Measurements from ENCODE around the gene MSI1.

Gene MSI1

DNA sequence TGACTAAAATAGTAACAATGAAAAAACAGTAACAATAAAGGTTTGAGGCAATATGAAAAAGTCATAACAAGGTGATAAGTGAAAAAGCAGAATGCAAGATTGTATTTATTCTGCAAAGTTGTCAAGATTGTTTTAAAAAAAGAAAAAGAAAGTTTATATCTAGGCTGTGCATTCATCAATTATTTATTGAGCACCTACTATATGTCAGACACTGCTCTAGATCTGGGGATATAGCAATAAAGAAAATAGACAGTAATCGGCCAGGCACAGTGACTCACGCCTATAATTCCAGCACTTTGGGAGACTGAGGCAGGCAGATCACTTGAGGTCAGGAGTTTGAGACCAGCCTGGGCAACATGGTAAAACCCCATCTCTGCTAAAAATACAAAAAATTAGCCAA, 45.2 kb downstream of the MSI1 start:
- no peak for DNase-seq (ENCODE audit: low spot score)

- DNase-seq (ENCODE audit: low spot score): no peak
Observed at GRCh38 chr12:120321382-120322202, 47.4 kb downstream of the MSI1 start.

DNA sequence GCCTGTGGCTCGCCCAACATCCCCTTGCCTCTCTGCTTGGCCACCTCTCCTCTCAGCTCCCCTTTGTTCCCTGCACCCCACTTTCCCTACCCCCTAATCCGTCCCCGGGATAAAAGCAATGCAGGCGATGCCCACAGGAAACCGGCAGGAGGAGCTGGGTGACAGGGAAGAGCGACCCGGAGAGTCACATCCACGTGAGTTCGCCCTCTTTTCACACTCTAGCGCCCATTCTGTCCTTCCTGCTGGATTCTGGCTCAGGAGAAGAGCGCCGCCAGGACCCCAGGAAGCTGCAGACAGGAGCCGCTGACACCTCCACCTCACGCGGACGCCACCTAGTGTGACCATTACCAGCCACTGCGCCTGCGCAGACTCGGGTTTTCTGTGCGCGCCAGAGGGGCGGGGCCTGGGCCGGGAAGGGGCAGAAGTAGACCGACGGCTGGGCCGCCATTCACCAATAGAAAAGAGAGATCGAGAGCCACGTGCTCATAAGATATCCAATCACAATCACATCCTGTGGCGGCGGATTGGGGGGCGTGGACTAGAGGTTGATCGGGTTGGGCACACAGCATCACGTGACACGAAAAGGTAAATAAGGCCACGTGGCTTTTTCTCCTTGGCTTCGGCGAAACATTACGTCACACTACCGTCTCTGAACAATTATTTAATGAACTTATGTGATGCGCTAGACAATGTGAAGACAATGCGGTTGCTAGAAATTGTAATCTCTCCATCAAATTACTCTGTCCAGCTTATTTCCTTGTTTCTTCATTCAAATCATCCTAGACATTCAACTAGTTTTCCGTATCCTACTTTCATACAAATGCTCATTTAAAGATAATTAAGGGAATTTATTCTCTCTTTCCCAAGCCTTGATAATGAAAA, 51.5 kb downstream of the MSI1 start:
- peak; percentile 100 for DNase-seq (ENCODE audit: low spot score)

GRCh38 chr12:120316798-120317223, 52.2 kb downstream of the MSI1 start:
- DNase-seq (ENCODE audit: low spot score): no peak

GRCh38 chr12:120314220-120314619, 54.7 kb downstream of the MSI1 start:
- no peak for DNase-seq (ENCODE audit: low spot score)

DNA sequence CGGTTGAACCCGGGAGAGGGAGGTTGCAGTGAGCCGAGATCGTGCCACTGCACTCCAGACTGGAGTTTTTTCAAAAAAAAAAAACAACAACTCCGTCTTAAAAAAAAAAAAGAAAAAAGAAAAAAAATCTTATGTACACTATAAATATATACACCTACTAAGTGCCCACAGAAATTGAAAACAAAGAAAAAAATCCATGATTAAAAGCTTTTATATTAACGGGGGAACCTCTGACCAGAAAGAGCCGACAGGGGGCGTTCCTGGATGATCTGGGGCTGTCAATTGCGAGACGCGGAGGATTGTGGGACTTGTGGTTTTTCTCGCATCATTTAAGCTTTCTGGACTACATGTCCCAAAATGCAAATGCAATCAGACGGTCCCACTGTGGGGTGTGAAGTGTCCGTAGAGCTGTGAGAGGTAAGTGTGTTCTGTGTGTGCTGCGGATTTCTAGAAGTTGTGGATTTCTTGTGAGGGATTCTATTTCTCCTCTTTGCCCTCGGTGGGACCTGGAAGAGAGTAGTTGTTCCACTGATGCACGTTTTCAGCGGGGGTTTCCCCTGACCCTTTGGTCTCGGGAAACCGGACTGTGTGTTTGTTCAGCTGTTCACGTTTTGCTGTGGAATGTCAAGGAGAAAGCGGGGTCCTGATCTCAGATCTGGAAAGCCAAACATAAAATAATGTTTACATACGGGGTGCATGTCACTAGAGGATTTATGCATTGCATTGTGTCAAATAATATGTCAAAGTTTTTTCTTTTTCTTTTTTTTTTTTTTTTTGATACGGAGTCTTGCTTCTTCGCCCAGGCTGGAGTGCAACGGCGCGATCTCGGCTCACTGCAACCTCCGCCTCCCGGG, 66.8 kb downstream of the MSI1 start, which contains the start of gene SIRT4:
Gene SIRT4 (plus strand): TSS at position 360 of the 854 bp plus-strand sequence. CDS start 1,241 bp downstream, outside the sequence.
- DNase-seq (ENCODE audit: low spot score): peak; percentile 98

DNA sequence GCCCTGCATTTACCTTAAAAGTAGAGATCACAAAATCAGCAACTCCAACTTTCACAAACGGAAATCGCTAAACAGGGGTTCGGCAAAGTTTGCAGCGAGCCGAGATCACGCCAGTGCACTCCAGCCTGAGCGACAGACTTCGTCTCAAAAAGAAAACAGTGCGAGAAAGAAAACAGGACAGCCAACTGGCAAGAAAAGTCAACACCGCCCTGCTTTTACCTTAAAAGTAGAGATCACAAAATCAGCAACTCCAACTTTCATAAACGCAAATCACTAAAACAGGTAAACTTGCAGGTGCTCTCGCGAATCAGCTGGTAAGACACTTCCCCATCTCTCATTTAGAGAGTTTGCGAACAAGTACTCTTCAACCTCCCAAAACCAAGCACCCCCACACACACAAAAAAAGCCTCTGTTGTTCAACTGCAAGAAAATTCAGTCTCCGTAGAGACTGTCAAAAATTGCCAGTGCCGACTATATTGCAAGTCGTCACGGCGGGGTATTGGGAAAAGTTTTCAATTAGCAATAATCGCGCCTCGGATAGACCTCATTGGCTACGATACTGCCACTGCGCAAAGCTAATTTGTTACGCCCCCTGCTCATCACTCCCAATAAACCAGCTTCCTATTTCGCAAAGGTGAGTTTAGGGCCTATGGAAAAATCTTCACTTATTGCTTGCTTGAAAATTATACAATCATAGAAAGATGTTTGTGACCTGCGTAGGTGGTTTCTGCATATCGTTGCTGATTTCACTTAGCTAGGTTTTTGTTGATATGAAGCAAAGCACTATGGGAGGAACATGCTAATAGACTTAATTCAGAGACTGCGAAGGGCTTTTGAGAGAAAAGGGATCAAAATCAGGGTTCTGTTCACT, 76.1 kb downstream of the MSI1 start, which contains the start of gene RNU4-1:
Gene RNU4-1 (minus strand): TSS at position 577 of the 871 bp plus-strand sequence.
- peak; percentile 96 for DNase-seq (ENCODE audit: low spot score)

GRCh38 chr12:120292411-120292660, 76.6 kb downstream of the MSI1 start:
- no peak for DNase-seq (ENCODE audit: low spot score)
